Thoracic aorta (tissue), 2 donors: Measurements from ENCODE around the gene MARCHF10. TPM values are rescaled to one million over a fixed set of nuclear protein-coding genes. Genes with fewer than 3 reads are reported as not detected.

Source experiments
- ATAC-seq: fragments of 150-250 bp; one replicate; pipeline ENCODE4 v1.8.0; 2017; ENCODE audit warnings: low read depth; ENCODE audit not compliant: insufficient number of reproducible peaks, low FRiP score
- DNase-seq: peaks from one replicate; pipeline ENCODE4 v3.0.0-alpha.2; 2020; ENCODE audit warnings: low spot score
- H3K27ac ChIP-seq, 2 donors: fragments of 200-600 bp; sonication (generic); 1 replicate in 1 of 2; 2 replicates in 1 of 2; pipeline ENCODE4 v1.5.1; 2016; ENCODE audit warnings: mild to moderate bottlenecking in 2 of 2, moderate library complexity in 2 of 2
- H3K27me3 ChIP-seq: fragments of 200-600 bp; sonication (generic); replicated peaks from 2 replicates; pipeline ENCODE4 v1.6.0; 2016; ENCODE audit warnings: mild to moderate bottlenecking; ENCODE audit not compliant: insufficient read depth
- H3K36me3 ChIP-seq: fragments of 200-600 bp; sonication (generic); one replicate; pipeline ENCODE4 v1.5.1; 2016
- H3K4me1 ChIP-seq, 2 donors: fragments of 200-600 bp; sonication (generic); 1 replicate in 1 of 2; 2 replicates in 1 of 2; pipeline versions ENCODE4 v1.5.1 to v1.6.0; 2016; ENCODE audit warnings: low read depth in 2 of 2, mild to moderate bottlenecking in 1 of 2; ENCODE audit not compliant: control insufficient read depth in 1 of 2
- H3K4me3 ChIP-seq: fragments of 200-600 bp; sonication (generic); 2 replicates; pipeline ENCODE4 v1.5.1; 2016; ENCODE audit warnings: mild to moderate bottlenecking
- H3K9me3 ChIP-seq: fragments of 200-600 bp; sonication (generic); 2 replicates; pipeline ENCODE4 v1.5.1; 2016
- CTCF ChIP-seq: fragments of 200-600 bp; sonication (generic); IDR thresholded peaks from one replicate; pipeline ENCODE4 v1.5.1; 2019; ENCODE audit warnings: antibody characterized with exemption
- total RNA-seq, 2 donors: library from RNA; depleted of rRNA; stranded (reverse); fragments of >200 nt; gene quantifications; one replicate each; pipeline versions ENCODE4 v1.1.0 to v1.2.3, GENCODE V29; 2016

MARCHF10 gene
- total RNA-seq, 2 donors from 2014 or later: not detected

DNA sequence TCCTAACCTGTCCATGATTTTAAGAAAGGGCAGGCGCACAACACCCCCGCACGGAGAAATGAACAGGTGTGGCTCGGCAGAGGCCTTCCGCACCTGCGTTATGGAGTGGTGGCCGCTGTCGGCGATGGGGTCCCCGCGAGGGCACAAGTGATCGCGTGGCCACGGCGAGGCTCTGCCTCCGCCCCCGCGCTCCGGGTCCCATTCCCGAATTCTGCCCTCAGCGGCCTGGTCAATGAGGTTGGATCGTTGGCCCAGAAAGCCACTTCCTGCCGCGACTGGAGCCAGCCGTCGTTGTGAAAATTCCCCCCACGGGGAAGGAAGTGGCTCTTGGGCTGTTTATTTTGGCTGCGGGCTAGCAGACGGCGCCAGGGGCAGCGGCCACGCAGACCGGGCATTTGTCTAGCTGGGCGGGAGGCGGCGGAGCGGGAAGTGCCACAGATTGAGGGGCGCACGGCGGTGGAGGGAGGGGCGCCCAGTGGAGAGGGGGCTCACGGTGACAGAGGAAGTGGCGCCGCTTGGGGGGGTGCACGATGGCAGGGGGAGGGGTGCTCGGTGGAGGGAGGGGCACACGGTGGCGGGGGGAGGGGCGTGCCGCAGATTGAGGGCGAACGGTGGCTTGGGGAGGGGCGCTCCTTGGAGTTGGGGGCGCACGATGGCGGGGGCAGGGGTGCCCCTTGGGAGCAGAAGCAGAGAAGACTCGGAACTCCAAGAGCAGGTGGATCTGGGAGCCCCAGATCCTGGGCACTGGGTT lies 155.7 kb downstream of the MARCHF10 start:
- peak overlapping the region; percentile 82 for H3K4me3 ChIP-seq
- peak overlapping the region; percentile 65 to 74 for H3K27ac ChIP-seq
- DNase-seq (no peak), ATAC-seq (peak; percentile 53)
- H3K27me3 ChIP-seq: no peaks in the 10 kb centered on the region
- no peak for TF ChIP-seq CTCF
- peaks cover 19 to 49% of the 10 kb centered on the region in 2 donors for H3K4me1 ChIP-seq
- H3K36me3 ChIP-seq: no peaks in the 10 kb centered on the region
- H3K9me3 ChIP-seq: no peaks in the 10 kb centered on the region

Other genes starting within 250 kb of the MARCHF10 start
- 100 to 1,000 TPM; 184 to 242 TPM for gene MRC2, start 180.6 kb downstream of the MARCHF10 start, total RNA-seq
- gene TANC2, start 157.9 kb upstream of the MARCHF10 start, total RNA-seq: 10 to 100 TPM; 19.6 to 42.7 TPM